BJ (cell line): ENCODE results near the gene ZBED5. TPM values are rescaled to one million over a fixed set of nuclear protein-coding genes. Genes with fewer than 3 reads are reported as not detected.

Source experiments
- CTCF ChIA-PET: fragments of 350-600 bp; formaldehyde crosslinking; extraction: SDS; loops from one replicate; lab custom pipeline; 2021; ENCODE audit warnings: antibody characterized with exemption, inconsistent platforms; lab: Yijun Ruan, JAX
- POLR2A ChIA-PET: fragments of 300-600 bp; sonication (Branson Sonifier 250); formaldehyde crosslinking; extraction: SDS; loops from one replicate; lab custom pipeline; 2021; ENCODE audit warnings: antibody characterized with exemption; lab: Charles Lee
- DNase-seq: peaks from one replicate; pipeline ENCODE4 v3.0.0-alpha.2; 2011; ENCODE audit warnings: low read depth
- H3K27me3 ChIP-seq: 2 replicates; pipeline ENCODE4 v1.6.0; 2011; ENCODE audit warnings: low read length; ENCODE audit not compliant: control insufficient read depth, insufficient read depth
- H3K36me3 ChIP-seq: 2 replicates; pipeline ENCODE4 v1.5.1; 2011; ENCODE audit warnings: low read length; ENCODE audit not compliant: control insufficient read depth, insufficient read depth
- H3K4me3 ChIP-seq: 2 replicates; pipeline ENCODE4 v1.5.1; 2011; ENCODE audit warnings: low read depth, mild to moderate bottlenecking, control low read depth, low read length
- polyA plus RNA-seq: library from polyadenylated mRNA; depleted of rRNA; stranded (reverse); fragments of >200 nt; gene quantifications from 2 replicates; pipeline ENCODE4 v1.2.3, GENCODE V29; 2011
- TF ChIP-seq, protein P1 (sequence below): IDR thresholded peaks from 2 replicates; pipeline ENCODE4 v1.5.1; 2011; ENCODE audit warnings: low read depth, mild to moderate bottlenecking, control low read depth, inconsistent platforms, low read length, moderate library complexity; ENCODE audit not compliant: insufficient read depth

The ZBED5 gene
- polyA plus RNA-seq, 1 experiment, result 43.0 TPM

GRCh38 chr11:10861799-10862198, 3.9 kb upstream of the ZBED5 start:
- POLR2A ChIA-PET, result no interaction called here
- Histone ChIP-seq H3K36me3 (no peaks in the 10 kb centered on the region), H3K4me3 (no peak overlapping the region), H3K27me3 (no peaks in the 10 kb centered on the region)
- TF ChIP-seq, protein P1, sequence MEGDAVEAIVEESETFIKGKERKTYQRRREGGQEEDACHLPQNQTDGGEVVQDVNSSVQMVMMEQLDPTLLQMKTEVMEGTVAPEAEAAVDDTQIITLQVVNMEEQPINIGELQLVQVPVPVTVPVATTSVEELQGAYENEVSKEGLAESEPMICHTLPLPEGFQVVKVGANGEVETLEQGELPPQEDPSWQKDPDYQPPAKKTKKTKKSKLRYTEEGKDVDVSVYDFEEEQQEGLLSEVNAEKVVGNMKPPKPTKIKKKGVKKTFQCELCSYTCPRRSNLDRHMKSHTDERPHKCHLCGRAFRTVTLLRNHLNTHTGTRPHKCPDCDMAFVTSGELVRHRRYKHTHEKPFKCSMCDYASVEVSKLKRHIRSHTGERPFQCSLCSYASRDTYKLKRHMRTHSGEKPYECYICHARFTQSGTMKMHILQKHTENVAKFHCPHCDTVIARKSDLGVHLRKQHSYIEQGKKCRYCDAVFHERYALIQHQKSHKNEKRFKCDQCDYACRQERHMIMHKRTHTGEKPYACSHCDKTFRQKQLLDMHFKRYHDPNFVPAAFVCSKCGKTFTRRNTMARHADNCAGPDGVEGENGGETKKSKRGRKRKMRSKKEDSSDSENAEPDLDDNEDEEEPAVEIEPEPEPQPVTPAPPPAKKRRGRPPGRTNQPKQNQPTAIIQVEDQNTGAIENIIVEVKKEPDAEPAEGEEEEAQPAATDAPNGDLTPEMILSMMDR, result no peak
- DNase-seq, result no peak
- CTCF ChIA-PET, result interaction anchor here (1.5 kb wide), 1 partner anchor 70 kb away, joined by 5 read pairs; no protein-coding TSS in a partner anchor

GRCh38 chr11:10861047-10861446, 3.2 kb upstream of the ZBED5 start:
- Histone ChIP-seq H3K27me3 (no peaks in the 10 kb centered on the region), H3K36me3 (no peaks in the 10 kb centered on the region), H3K4me3 (no peak overlapping the region)
- TF ChIP-seq, protein P1, result no peak
- ChIA-PET POLR2A (no interaction called here), CTCF (interaction anchor here (1.2 to 1.5 kb wide), 2 partner anchors 24 to 69 kb away, joined by 3 to 5 read pairs; no protein-coding TSS in a partner anchor)
- no peak for DNase-seq

GRCh38 chr11:10858439-10859325, 829 bp upstream of the ZBED5 start:
- no peaks in the 10 kb centered on the region for H3K27me3 ChIP-seq
- TF ChIP-seq, protein P1, result no peak
- ChIA-PET CTCF (interaction anchor here (0.7 to 2.0 kb wide), 10 partner anchors 8 to 169 kb away, joined by 3 to 7 read pairs (median 3); partner anchors contain the start of gene EIF4G2), POLR2A (interaction anchor here (0.5 to 2.5 kb wide), 5 partner anchors 10 to 1762 kb away, joined by 3 to 12 read pairs (median 4); partner anchors contain the start of gene EIF4G2)
- DNase-seq, result no peak
- H3K36me3 ChIP-seq, result peaks cover 1% of the 10 kb centered on the region; the same call in 1 of the 2 replicates
- peak overlapping the region; percentile 94 for H3K4me3 ChIP-seq

DNA sequence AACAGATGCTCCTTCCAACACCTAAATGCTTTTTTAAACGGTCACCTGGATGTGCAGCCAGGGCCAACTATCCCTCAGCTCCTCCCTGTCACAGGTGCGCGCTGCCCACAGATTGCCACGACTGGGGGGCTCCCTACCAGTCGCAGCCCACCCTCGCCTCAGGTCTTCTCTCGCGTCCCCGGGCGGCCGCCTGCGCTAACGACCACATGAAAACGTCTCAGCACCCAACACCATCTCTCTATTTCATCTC, 469 bp downstream of the ZBED5 start:
- POLR2A ChIA-PET, result interaction anchor here (0.6 to 2.5 kb wide), 3 partner anchors 28 to 61 kb away, joined by 4 to 12 read pairs (median 6); partner anchors contain the start of gene EIF4G2
- Histone ChIP-seq H3K36me3 (peaks cover 3% of the 10 kb centered on the region; the same call in 1 of the 2 replicates), H3K27me3 (no peaks in the 10 kb centered on the region), H3K4me3 (peak overlapping the region; percentile 94)
- DNase-seq, result no peak
- TF ChIP-seq, protein P1, result no peak
- CTCF ChIA-PET, result interaction anchor here (0.6 to 2.0 kb wide), 4 partner anchors 9 to 170 kb away, joined by 3 to 7 read pairs (median 3); no protein-coding TSS in a partner anchor

- TF ChIP-seq, protein P1, result no peak
- no peaks in the 10 kb centered on the region for H3K27me3 ChIP-seq
- ChIA-PET CTCF (interaction anchor here (0.6 to 2.0 kb wide), 3 partner anchors 9 to 171 kb away, joined by 3 to 7 read pairs (median 3); no protein-coding TSS in a partner anchor), POLR2A (interaction anchor here (0.6 to 2.5 kb wide), 2 partner anchors 48 to 61 kb away, joined by 4 to 12 read pairs; partner anchors contain the start of gene EIF4G2)
- H3K4me3 ChIP-seq, result peak overlapping the region; percentile 94
- peaks cover 3% of the 10 kb centered on the region; the same call in 1 of the 2 replicates for H3K36me3 ChIP-seq
- no peak for DNase-seq
Measured at GRCh38 chr11:10856689-10857458, 979 bp downstream of the ZBED5 start.
